Neuronal stem cell (in vitro differentiated cells): ENCODE measurements around the gene OCIAD2.
A peak's percentile ranks its signal among the peaks of the same experiment; 100 is the strongest.

Experiments
- DNase-seq: peaks from one replicate; pipeline ENCODE4 v3.0.0-alpha.2; 2013; ENCODE audit warnings: low spot score
- H2AFZ ChIP-seq: one replicate; pipeline ENCODE4 v1.6.1; 2013; ENCODE audit warnings: mild to moderate bottlenecking, low read length, inconsistent platforms
- H2AK5ac ChIP-seq: 2 replicates; pipeline ENCODE4 v1.6.1; 2013; ENCODE audit warnings: low read depth, mild to moderate bottlenecking, inconsistent platforms, low read length, moderate library complexity, mixed read lengths
- H2BK120ac ChIP-seq: 2 replicates; pipeline ENCODE4 v1.6.1; 2013; ENCODE audit warnings: low read depth, mild to moderate bottlenecking, inconsistent platforms, low read length, moderate library complexity, mixed read lengths
- H2BK12ac ChIP-seq: one replicate; pipeline ENCODE4 v1.6.1; 2013; ENCODE audit warnings: low read length, inconsistent platforms
- H2BK15ac ChIP-seq: 2 replicates; pipeline ENCODE4 v1.6.1; 2013; ENCODE audit warnings: mild to moderate bottlenecking, low read length, inconsistent platforms, mixed read lengths
- H2BK5ac ChIP-seq: one replicate; pipeline ENCODE4 v1.6.1; 2013; ENCODE audit warnings: inconsistent platforms, mild to moderate bottlenecking, low read length, moderate library complexity
- H3K14ac ChIP-seq: one replicate; pipeline ENCODE4 v1.6.1; 2013; ENCODE audit warnings: low read length, inconsistent platforms
- H3K18ac ChIP-seq: 2 replicates; pipeline ENCODE4 v1.6.1; 2013; ENCODE audit warnings: low read length, inconsistent platforms
- H3K23ac ChIP-seq: 2 replicates; pipeline ENCODE4 v1.6.1; 2013; ENCODE audit warnings: low read depth, mild to moderate bottlenecking, mixed read lengths, low read length, inconsistent platforms; ENCODE audit not compliant: poor library complexity
- H3K27ac ChIP-seq: replicated peaks from 3 replicates; pipeline ENCODE4 v1.5.1; 2013; ENCODE audit warnings: low read length, inconsistent platforms
- H3K27me3 ChIP-seq, 3 experiments: 2 replicates each; pipeline ENCODE4 v1.6.1; 2013; ENCODE audit warnings: low read length in 3 of 3, mild to moderate bottlenecking in 2 of 3, inconsistent platforms in 1 of 3, low read depth in 1 of 3, mixed read lengths in 1 of 3, moderate library complexity in 1 of 3; ENCODE audit not compliant: control insufficient read depth in 3 of 3, insufficient read depth in 3 of 3
- H3K36me3 ChIP-seq, 2 donors: replicated peaks in 1 of 2; 2 replicates each; pipeline ENCODE4 v1.6.1; 2013; ENCODE audit warnings: low read length in 2 of 2; ENCODE audit not compliant: control insufficient read depth in 2 of 2, insufficient read depth in 2 of 2
- H3K4ac ChIP-seq: 2 replicates; pipeline ENCODE4 v1.6.1; 2013; ENCODE audit warnings: inconsistent platforms, mild to moderate bottlenecking, low read length, moderate library complexity
- H3K4me1 ChIP-seq, 2 donors: 1 replicate in 1 of 2; 2 replicates in 1 of 2; pipeline ENCODE4 v1.6.1; 2013; ENCODE audit warnings: low read length in 2 of 2, low read depth in 1 of 2; ENCODE audit not compliant: control insufficient read depth in 2 of 2, insufficient read depth in 1 of 2
- H3K4me2 ChIP-seq: one replicate; pipeline ENCODE4 v1.6.1; 2013; ENCODE audit warnings: mild to moderate bottlenecking, low read length, inconsistent platforms; ENCODE audit not compliant: insufficient read depth, poor library complexity, severe bottlenecking
- H3K4me3 ChIP-seq, 2 donors: 2 replicates each; pipeline ENCODE4 v1.5.1; 2013; ENCODE audit warnings: low read length in 2 of 2, mild to moderate bottlenecking in 2 of 2, inconsistent platforms in 1 of 2, moderate library complexity in 1 of 2
- H3K79me1 ChIP-seq: one replicate; pipeline ENCODE4 v1.6.1; 2013; ENCODE audit warnings: low read depth, mild to moderate bottlenecking, inconsistent platforms, low read length, moderate library complexity
- H3K9ac ChIP-seq: one replicate; pipeline ENCODE4 v1.6.1; 2013; ENCODE audit warnings: mild to moderate bottlenecking, low read depth, low read length, inconsistent platforms; ENCODE audit not compliant: poor library complexity
- H3K9me3 ChIP-seq, 2 donors: replicated peaks in 1 of 2; 2 replicates each; pipeline versions ENCODE3 to v1.6.1; 2013; ENCODE audit warnings: low read length in 2 of 2, mild to moderate bottlenecking in 2 of 2, inconsistent platforms in 1 of 2, low read depth in 1 of 2, mixed read lengths in 1 of 2, moderate library complexity in 1 of 2; ENCODE audit not compliant: control insufficient read depth in 2 of 2, insufficient read depth in 1 of 2
- H4K8ac ChIP-seq: one replicate; pipeline ENCODE4 v1.6.1; 2013; ENCODE audit warnings: low read depth, mild to moderate bottlenecking, inconsistent platforms, low read length, moderate library complexity
- H4K91ac ChIP-seq: one replicate; pipeline ENCODE4 v1.6.1; 2013; ENCODE audit warnings: low read length, low read depth, mild to moderate bottlenecking, inconsistent platforms; ENCODE audit not compliant: poor library complexity
- WGBS, 2 donors: extraction: QIAGEN DNeasy Blood & Tissue Kit; methylation state at CpG; one replicate each; pipeline ENCODE4 v1.1.7; 2013; ENCODE audit warnings: missing lambda C conversion rate in 2 of 2, mixed read lengths in 1 of 2; ENCODE audit not compliant: insufficient read length in 2 of 2, insufficient replicate concordance in 1 of 2; ENCODE audit errors: extremely low coverage in 2 of 2; 5-methylcytosine and 5-hydroxymethylcytosine counted together

The OCIAD2 gene

GRCh38 chr4:48899950-48900349, 6.6 kb downstream of the OCIAD2 start:
- H3K23ac ChIP-seq, result no peak overlapping the region
- H4K91ac ChIP-seq, result no peak overlapping the region
- H2AK5ac ChIP-seq, result no peak overlapping the region
- H3K18ac ChIP-seq, result no peak overlapping the region
- no peak overlapping the region for H3K4me2 ChIP-seq
- no peak overlapping the region for H3K27ac ChIP-seq
- H3K9me3 ChIP-seq, result peaks cover 0 to 2% of the 10 kb centered on the region in 2 donors
- H3K9ac ChIP-seq, result no peak overlapping the region
- H3K4me3 ChIP-seq, result no peak overlapping the region
- no peak overlapping the region for H2BK12ac ChIP-seq
- H2BK120ac ChIP-seq, result no peak overlapping the region
- no peak for DNase-seq
- no peaks in the 10 kb centered on the region for H3K27me3 ChIP-seq
- peaks cover 3% of the 10 kb centered on the region for H3K79me1 ChIP-seq
- H2BK5ac ChIP-seq, result no peak overlapping the region
- H3K36me3 ChIP-seq, result peaks cover 0 to 17% of the 10 kb centered on the region in 2 donors
- no peak overlapping the region for H2BK15ac ChIP-seq
- no peak overlapping the region for H3K14ac ChIP-seq
- peaks cover 0 to 4% of the 10 kb centered on the region in 2 donors for H3K4me1 ChIP-seq
- H3K4ac ChIP-seq, result no peak overlapping the region
- peak overlapping the region; percentile 80 for H2AFZ ChIP-seq
- H4K8ac ChIP-seq, result no peak overlapping the region
- WGBS, 2 donors, result no CpG with 5 or more reads among the region's 4 CpGs

GRCh38 chr4:48899432-48899749, 7.2 kb downstream of the OCIAD2 start:
- Histone ChIP-seq H3K23ac (no peak overlapping the region), H3K36me3 (peaks cover 0 to 18% of the 10 kb centered on the region in 2 donors), H2BK120ac (no peak overlapping the region), H3K4me2 (no peak overlapping the region), H4K8ac (no peak overlapping the region), H3K27me3 (no peaks in the 10 kb centered on the region), H3K27ac (no peak overlapping the region), H2BK12ac (no peak overlapping the region), H3K4ac (no peak overlapping the region), H3K79me1 (no peaks in the 10 kb centered on the region), H4K91ac (no peak overlapping the region), H3K14ac (no peak overlapping the region), H3K4me1 (peaks cover 0 to 4% of the 10 kb centered on the region in 2 donors), H2BK5ac (no peak overlapping the region), H3K18ac (no peak overlapping the region), H3K9me3 (peaks cover 0 to 2% of the 10 kb centered on the region in 2 donors), H3K9ac (no peak overlapping the region), H2AK5ac (no peak overlapping the region), H3K4me3 (no peak overlapping the region), H2BK15ac (no peak overlapping the region), H2AFZ (peak overlapping the region; percentile 80)
- no peak for DNase-seq
- no CpG with 5 or more reads among the region's 1 CpG for WGBS, 2 donors

- H3K4me2 ChIP-seq, result no peak overlapping the region
- H2BK15ac ChIP-seq, result no peak overlapping the region
- DNase-seq, result no peak
- H3K27me3 ChIP-seq, result no peaks in the 10 kb centered on the region
- WGBS, 2 donors, result no CpG with 5 or more reads among the region's 5 CpGs
- H2BK120ac ChIP-seq, result no peak overlapping the region
- no peak overlapping the region for H4K8ac ChIP-seq
- H2BK12ac ChIP-seq, result no peak overlapping the region
- H3K9me3 ChIP-seq, result peaks cover 0 to 2% of the 10 kb centered on the region in 2 donors
- no peak overlapping the region for H3K9ac ChIP-seq
- H3K4ac ChIP-seq, result no peak overlapping the region
- no peak overlapping the region for H3K4me3 ChIP-seq
- H3K14ac ChIP-seq, result no peak overlapping the region
- peaks cover 0 to 4% of the 10 kb centered on the region in 2 donors for H3K4me1 ChIP-seq
- peaks cover 0 to 14% of the 10 kb centered on the region in 2 donors for H3K36me3 ChIP-seq
- no peaks in the 10 kb centered on the region for H3K79me1 ChIP-seq
- H2BK5ac ChIP-seq, result no peak overlapping the region
- H3K27ac ChIP-seq, result no peak overlapping the region
- H2AFZ ChIP-seq, result no peak overlapping the region
- no peak overlapping the region for H2AK5ac ChIP-seq
- no peak overlapping the region for H4K91ac ChIP-seq
- H3K23ac ChIP-seq, result no peak overlapping the region
- H3K18ac ChIP-seq, result no peak overlapping the region
Measured at GRCh38 chr4:48898733-48899431, 7.7 kb downstream of the OCIAD2 start.

DNA sequence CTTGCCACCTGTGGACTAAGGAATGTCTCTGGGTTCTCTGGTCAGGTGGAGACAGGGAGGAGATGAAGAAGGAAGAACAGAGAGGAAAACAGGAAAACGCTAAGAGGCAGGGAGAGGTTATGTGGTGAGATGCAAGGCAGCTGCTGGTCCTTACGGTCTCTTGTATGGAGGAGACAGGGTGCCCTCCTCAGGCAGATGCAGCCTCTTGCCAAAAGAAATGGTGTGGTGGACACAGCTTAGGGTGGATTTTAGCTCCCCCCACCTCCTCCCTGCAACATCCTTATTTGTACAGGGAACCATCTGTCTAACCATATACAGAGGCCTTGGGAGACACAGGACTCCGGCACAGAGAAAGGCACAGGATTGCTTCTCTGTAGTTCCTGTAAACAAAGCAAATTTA, 9.7 kb downstream of the OCIAD2 start:
- Histone ChIP-seq H3K23ac (no peak overlapping the region), H4K91ac (no peak overlapping the region), H3K27me3 (no peaks in the 10 kb centered on the region), H2BK12ac (no peak overlapping the region), H2BK120ac (no peak overlapping the region), H3K79me1 (no peaks in the 10 kb centered on the region), H3K27ac (no peak overlapping the region), H2BK5ac (no peak overlapping the region), H3K18ac (no peak overlapping the region), H3K9ac (no peak overlapping the region), H4K8ac (no peak overlapping the region), H3K4ac (no peak overlapping the region), H3K4me2 (no peak overlapping the region), H2AFZ (no peak overlapping the region), H3K9me3 (no peaks in the 10 kb centered on the region), H2BK15ac (no peak overlapping the region), H3K4me3 (no peak overlapping the region), H2AK5ac (no peak overlapping the region), H3K36me3 (peaks cover 0 to 13% of the 10 kb centered on the region in 2 donors), H3K14ac (no peak overlapping the region), H3K4me1 (peaks cover 0 to 4% of the 10 kb centered on the region in 2 donors)
- DNase-seq, result no peak
- WGBS, 2 donors, result no CpG with 5 or more reads among the region's 3 CpGs
